ENCODE measurements around the gene METTL9. TPM values are rescaled to one million over a fixed set of nuclear protein-coding genes. Genes with fewer than 3 reads are reported as not detected.
A peak's percentile ranks its signal among the peaks of the same experiment; 100 is the strongest.

Gene METTL9
- total RNA-seq, 1 experiment from 2014 or later = 67.6 TPM

- DNase-seq (ENCODE audit: unreplicated experiment) = no peak
- TF ChIP-seq, protein P1, sequence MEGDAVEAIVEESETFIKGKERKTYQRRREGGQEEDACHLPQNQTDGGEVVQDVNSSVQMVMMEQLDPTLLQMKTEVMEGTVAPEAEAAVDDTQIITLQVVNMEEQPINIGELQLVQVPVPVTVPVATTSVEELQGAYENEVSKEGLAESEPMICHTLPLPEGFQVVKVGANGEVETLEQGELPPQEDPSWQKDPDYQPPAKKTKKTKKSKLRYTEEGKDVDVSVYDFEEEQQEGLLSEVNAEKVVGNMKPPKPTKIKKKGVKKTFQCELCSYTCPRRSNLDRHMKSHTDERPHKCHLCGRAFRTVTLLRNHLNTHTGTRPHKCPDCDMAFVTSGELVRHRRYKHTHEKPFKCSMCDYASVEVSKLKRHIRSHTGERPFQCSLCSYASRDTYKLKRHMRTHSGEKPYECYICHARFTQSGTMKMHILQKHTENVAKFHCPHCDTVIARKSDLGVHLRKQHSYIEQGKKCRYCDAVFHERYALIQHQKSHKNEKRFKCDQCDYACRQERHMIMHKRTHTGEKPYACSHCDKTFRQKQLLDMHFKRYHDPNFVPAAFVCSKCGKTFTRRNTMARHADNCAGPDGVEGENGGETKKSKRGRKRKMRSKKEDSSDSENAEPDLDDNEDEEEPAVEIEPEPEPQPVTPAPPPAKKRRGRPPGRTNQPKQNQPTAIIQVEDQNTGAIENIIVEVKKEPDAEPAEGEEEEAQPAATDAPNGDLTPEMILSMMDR (IDR thresholded peaks at IDR 0.05; ENCODE audit: unreplicated experiment) = no peak
- peaks cover 21% of the 10 kb centered on the region for H3K4me1 Mint-ChIP-seq (ENCODE audit: insufficient read depth, unreplicated experiment)
- intact Hi-C loops (cut with micrococcal nuclease) = no loop called here
- H3K4me3 Mint-ChIP-seq (ENCODE audit: unreplicated experiment) = no peak overlapping the region
- H3K36me3 Mint-ChIP-seq (ENCODE audit: insufficient read depth, unreplicated experiment) = peaks cover 14% of the 10 kb centered on the region
- BruUV-seq (replicated peaks) = no TSS peak
- POLR2A ChIA-PET = interaction anchor here (0.9 to 5.9 kb wide), 3 partner anchors 11 to 16 kb away, joined by 3 to 94 read pairs (median 4); no protein-coding TSS in a partner anchor
- H3K9me3 Mint-ChIP-seq (ENCODE audit: unreplicated experiment) = no peaks in the 10 kb centered on the region
- H3K27me3 Mint-ChIP-seq (ENCODE audit: insufficient read depth, unreplicated experiment) = no peaks in the 10 kb centered on the region
- H3K27ac Mint-ChIP-seq (ENCODE audit: low read depth, unreplicated experiment) = no peak overlapping the region
- CTCF ChIA-PET = no interaction called here
These were observed 14.4 kb downstream of the METTL9 start for GRCh38 chr16:21613781-21614180.

DNA sequence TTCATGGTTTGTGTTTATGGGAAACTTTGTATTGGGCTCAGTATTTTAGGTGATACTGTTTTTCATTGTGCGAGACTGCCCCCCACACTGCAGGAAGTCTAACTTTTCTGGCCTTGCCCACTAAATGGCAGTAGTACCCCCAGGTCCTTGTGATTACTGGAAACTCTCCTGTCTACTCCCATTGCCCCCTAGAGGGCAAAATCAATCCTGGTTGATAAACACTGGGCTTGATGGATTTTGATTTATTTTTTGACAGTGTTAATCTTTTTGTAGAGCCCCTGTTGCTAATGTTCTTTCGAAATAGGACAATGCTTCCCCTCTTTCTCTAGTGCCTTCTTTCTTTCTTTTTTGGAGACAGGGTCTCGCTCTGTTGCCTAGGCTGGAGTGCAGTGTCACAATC is 15.5 kb downstream of the METTL9 start:
- intact Hi-C loops (cut with micrococcal nuclease) = no loop called here
- peaks cover 25% of the 10 kb centered on the region for H3K36me3 Mint-ChIP-seq (ENCODE audit: insufficient read depth, unreplicated experiment)
- DNase-seq (ENCODE audit: unreplicated experiment) = no peak
- peaks cover 21% of the 10 kb centered on the region for H3K4me1 Mint-ChIP-seq (ENCODE audit: insufficient read depth, unreplicated experiment)
- no peaks in the 10 kb centered on the region for H3K9me3 Mint-ChIP-seq (ENCODE audit: unreplicated experiment)
- CTCF ChIA-PET = no interaction called here
- no peaks in the 10 kb centered on the region for H3K27me3 Mint-ChIP-seq (ENCODE audit: insufficient read depth, unreplicated experiment)
- BruUV-seq (replicated peaks) = no TSS peak
- H3K4me3 Mint-ChIP-seq (ENCODE audit: unreplicated experiment) = no peak overlapping the region
- TF ChIP-seq, protein P1 (IDR thresholded peaks at IDR 0.05; ENCODE audit: unreplicated experiment) = no peak
- H3K27ac Mint-ChIP-seq (ENCODE audit: low read depth, unreplicated experiment) = peak overlapping the region; percentile 75
- POLR2A ChIA-PET = no interaction called here

DNA sequence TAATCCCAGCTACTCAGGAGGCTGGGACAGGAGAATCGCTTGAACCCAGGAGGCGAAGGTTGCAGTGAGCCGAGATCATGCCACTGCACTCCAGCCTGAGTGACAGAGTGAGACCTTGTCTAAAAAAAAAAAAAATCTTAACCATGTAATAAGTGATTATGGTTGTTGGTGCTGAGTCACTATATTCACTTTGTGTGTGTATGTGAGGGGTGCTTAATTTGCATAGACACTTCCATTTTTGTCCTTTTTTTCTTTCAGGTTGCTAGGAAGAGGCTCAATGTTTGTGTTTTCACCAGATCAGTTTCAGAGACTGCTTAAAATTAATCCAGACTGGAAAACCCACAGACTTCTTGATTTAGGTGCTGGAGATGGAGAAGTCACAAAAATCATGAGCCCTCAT is 18.2 kb downstream of the METTL9 start:
- no peak for DNase-seq (ENCODE audit: unreplicated experiment)
- H3K27me3 Mint-ChIP-seq (ENCODE audit: insufficient read depth, unreplicated experiment) = no peaks in the 10 kb centered on the region
- TF ChIP-seq, protein P1 (IDR thresholded peaks at IDR 0.05; ENCODE audit: unreplicated experiment) = no peak
- H3K36me3 Mint-ChIP-seq (ENCODE audit: insufficient read depth, unreplicated experiment) = peaks cover 29% of the 10 kb centered on the region
- peaks cover under 1% of the 10 kb centered on the region for H3K4me1 Mint-ChIP-seq (ENCODE audit: insufficient read depth, unreplicated experiment)
- ChIA-PET CTCF (interaction anchor here (0.6 kb wide), 1 partner anchor 1580 kb away, joined by 3 read pairs; no protein-coding TSS in a partner anchor), POLR2A (interaction anchor here (0.7 kb wide), 1 partner anchor 27 kb away, joined by 3 read pairs; no protein-coding TSS in a partner anchor)
- no peak overlapping the region for H3K4me3 Mint-ChIP-seq (ENCODE audit: unreplicated experiment)
- no peaks in the 10 kb centered on the region for H3K9me3 Mint-ChIP-seq (ENCODE audit: unreplicated experiment)
- intact Hi-C loops (cut with micrococcal nuclease) = no loop called here
- H3K27ac Mint-ChIP-seq (ENCODE audit: low read depth, unreplicated experiment) = peak overlapping the region; percentile 16
- no TSS peak for BruUV-seq (replicated peaks)

- H3K4me1 Mint-ChIP-seq (ENCODE audit: insufficient read depth, unreplicated experiment) = no peaks in the 10 kb centered on the region
- intact Hi-C loops (cut with micrococcal nuclease) = no loop called here
- CTCF ChIA-PET = no interaction called here
These were observed 18.9 kb downstream of the METTL9 start for GRCh38 chr16:21618281-21618680.

More at GRCh38 chr16:21618281-21618680, 18.9 kb downstream of the METTL9 start:
- no TSS peak for BruUV-seq (replicated peaks)
- POLR2A ChIA-PET = no interaction called here
- Mint-ChIP-seq H3K36me3 (ENCODE audit: insufficient read depth, unreplicated experiment) (peaks cover 29% of the 10 kb centered on the region), H3K27ac (ENCODE audit: low read depth, unreplicated experiment) (peak overlapping the region; percentile 16), H3K9me3 (ENCODE audit: unreplicated experiment) (no peaks in the 10 kb centered on the region), H3K27me3 (ENCODE audit: insufficient read depth, unreplicated experiment) (no peaks in the 10 kb centered on the region), H3K4me3 (ENCODE audit: unreplicated experiment) (no peak overlapping the region)
- no peak for DNase-seq (ENCODE audit: unreplicated experiment)
- TF ChIP-seq, protein P1 (IDR thresholded peaks at IDR 0.05; ENCODE audit: unreplicated experiment) = no peak

Measured in MCF 10A (cell line).